Stimulated activated CD4-positive, alpha-beta T cell treated with anti-CD3 and anti-CD28 coated beads, TNF-alpha, amount 100 ng/mL, for 1 hour (primary cell): ENCODE results near the gene KDM8.

Source experiments
- DNase-seq, 3 donors: peaks; one replicate each; pipeline ENCODE4 v3.0.0-alpha.2; 2020; ENCODE audit warnings: low read depth in 3 of 3, low spot score in 1 of 3

Gene KDM8

DNA sequence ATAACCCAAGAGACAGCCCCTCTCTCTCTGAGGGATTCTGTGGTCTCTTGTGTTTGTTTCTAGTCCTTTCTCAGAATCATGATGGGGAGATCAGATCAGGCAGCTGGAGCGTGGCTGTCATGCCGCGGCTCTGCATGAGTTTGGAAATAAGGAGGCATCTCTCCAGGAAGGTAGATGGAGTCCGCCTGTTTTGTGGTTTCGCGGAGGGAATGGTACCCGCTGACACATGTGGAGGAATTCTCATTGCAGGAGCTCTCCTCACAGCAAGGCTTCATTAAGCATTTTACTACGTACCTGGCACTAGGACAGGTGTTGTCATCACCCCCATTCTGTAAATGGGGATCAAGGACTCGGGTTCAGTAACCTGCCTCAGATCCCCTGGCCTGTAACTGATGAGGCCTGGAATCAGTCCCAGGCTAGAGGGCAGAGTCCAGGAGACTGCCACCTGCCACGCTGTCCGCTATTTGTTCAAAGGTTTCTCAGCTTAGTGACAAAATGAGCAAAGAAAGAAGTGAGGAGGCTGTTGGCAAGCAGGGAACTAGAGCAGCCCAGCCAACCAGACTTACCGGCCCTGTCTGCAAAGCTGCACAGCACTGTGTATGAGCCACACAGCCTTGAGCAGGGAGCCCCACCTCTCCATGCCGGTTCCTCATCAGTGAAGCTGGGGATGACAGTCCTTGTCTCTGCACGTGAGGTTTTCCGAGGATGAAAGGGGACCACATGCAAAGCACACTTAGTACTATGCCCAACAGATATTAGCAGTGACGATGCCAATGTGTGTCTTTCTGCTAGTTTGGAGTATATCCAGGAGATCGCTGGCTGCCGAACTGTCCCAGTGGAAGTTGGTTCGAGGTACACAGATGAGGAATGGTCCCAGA, 11.0 kb downstream of the KDM8 start:
- DNase-seq, result no peak

DNA sequence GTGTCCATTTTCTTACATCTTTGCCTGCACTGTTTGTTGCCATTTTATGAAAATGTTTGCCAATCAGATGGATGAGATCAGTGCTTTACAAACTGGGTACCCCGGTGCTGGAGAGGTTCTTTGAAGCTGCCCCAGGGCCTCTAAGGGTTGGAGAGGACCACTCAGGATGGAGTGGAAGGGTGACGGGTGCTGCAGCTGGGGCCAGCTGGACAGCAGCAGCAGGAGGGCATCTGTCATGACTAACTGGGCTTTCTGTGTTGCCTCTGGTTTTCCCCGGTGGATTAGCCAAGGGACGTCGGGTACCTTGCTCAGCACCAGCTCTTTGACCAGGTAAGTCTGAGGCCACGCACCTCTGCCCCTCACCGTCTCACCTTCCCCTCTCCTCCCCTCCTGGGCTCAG, 12.3 kb downstream of the KDM8 start:
- DNase-seq, result no peak

- DNase-seq, result no peak
Measured at GRCh38 chr16:27216297-27216885, 13.1 kb downstream of the KDM8 start.

- DNase-seq, result no peak
Measured at GRCh38 chr16:27217256-27217655, 13.9 kb downstream of the KDM8 start.

DNA sequence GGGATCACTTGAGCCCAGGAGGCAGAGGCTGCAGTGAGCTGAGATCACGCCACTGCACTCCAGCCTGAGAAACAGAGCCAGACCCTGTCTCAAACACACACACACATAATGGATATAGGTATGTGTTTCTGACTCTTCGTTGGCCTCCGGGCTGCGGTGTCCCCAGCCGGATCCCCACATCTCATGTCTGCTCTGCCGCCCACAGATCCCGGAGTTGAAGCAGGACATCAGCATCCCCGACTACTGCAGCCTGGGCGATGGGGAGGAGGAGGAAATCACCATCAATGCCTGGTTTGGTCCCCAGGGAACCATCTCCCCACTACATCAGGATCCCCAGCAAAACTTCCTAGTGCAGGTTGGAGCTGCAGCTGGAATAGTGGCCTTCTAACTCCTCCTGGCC, 15.4 kb downstream of the KDM8 start:
- DNase-seq, result no peak

DNA sequence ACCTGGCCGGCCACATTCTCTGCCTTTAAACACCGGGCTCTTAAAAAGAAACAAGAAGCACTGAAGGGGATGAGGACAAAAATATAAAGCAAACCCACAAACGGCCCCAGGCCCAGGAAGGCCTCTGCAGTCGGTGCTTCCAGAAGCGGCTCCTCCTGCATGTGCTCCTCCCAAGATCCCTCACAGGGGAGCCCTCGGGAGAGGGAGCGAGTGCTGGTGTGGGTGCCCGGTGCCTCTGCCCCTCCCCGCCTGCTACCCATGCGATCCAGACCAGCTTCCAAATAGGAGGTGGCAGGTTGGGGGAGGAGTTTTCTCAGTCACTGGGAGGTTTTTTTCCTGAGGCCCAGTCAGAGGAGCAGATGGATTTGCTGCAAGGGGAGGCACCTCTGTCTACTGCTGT, 15.8 kb downstream of the KDM8 start:
- DNase-seq, result no peak

GRCh38 chr16:27220120-27220519, 16.8 kb downstream of the KDM8 start:
- DNase-seq, result no peak

DNA sequence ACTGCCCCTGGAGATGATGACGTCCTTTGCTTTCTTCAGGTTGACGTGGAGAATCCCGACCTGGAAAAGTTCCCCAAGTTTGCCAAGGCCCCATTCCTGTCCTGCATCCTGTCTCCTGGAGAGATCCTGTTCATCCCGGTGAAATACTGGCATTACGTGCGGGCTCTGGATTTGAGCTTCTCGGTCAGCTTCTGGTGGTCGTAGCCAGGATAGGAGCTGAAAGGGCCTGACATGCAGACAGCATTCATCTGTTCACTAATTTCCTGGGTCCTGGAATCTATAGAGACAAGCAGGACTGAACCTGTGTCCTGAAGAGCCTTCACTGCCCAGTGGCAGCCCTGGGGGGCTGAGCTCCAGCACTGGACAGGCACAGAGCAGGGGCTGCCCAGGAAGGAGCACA, 17.2 kb downstream of the KDM8 start:
- DNase-seq, result no peak

- DNase-seq, result no peak
Measured at GRCh38 chr16:27220991-27221390, 17.7 kb downstream of the KDM8 start.

GRCh38 chr16:27221576-27222248, 18.4 kb downstream of the KDM8 start:
- no peak for DNase-seq

DNA sequence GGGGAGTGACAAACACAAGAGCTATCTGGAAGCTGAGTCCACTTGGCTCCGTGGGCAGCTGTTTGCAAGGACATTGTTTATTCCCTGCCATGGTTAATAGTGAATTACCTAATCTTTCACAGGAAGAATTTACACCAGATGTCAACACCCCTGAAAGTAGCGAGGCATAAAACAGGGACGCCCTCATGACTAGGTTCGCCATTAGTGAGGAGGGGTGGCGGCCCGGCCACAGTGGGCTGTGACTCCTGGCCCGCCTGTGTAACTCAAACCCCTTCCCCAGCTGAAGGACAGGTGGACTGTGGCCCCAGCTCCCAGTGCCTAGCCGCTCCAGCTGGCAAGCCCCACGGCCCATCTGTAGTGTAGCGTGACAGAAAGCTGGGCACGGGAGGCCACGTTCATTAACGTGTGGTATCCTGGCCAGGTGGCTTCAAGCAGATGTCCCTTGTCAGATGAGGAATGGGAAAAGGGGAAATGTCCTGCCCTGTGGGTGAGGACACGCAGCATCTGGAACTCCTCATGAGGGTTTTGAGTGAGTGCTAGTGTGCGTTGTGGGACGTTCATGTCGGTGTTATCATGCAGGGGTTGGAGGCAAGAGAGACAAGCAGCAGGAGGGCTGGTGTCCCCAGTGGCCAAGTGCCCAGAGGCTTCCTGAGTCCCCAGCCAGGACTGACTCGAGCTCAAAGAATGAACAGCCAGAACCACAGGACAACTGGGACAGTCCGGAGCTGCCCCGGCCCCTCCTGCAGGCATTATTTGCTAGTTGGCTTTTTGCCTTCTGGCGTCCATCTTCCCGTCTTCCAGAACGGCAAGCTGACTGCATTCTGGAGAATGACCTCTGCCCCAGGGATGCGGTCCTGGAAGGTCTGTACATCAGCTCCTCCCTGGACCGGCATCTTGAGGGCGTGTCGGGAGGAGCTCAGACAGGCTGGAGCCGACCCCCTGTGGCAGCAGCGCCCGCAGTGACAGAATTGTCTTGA, 19.2 kb downstream of the KDM8 start:
- DNase-seq, result no peak

GRCh38 chr16:27223226-27223610, 19.9 kb downstream of the KDM8 start:
- DNase-seq, result no peak

- DNase-seq, result no peak
Measured at GRCh38 chr16:27223701-27224100, 20.4 kb downstream of the KDM8 start.

DNA sequence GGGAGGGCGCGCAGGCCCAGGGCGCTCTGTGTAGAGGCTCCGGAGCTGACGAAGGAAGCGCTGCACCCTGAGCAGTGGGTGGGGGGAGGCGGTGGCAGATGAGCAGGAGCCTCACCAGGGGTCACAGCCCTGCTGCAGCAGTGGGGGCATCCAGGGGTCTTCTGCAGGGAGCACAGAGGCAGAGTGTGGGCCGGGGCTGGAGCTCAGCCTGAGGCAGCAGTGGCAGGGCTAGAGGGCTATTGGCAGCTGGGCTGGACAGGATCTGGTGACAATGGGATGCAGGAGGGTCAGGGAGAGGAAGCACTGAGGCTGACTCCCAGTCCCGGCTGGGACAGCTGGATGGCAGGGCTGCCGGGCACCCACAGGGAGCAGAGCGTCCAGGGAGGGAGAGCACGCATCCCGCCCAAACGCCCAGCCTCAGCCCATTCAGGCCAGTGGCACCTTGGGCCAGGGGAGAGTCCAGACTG, 21.0 kb downstream of the KDM8 start:
- no peak for DNase-seq

DNA sequence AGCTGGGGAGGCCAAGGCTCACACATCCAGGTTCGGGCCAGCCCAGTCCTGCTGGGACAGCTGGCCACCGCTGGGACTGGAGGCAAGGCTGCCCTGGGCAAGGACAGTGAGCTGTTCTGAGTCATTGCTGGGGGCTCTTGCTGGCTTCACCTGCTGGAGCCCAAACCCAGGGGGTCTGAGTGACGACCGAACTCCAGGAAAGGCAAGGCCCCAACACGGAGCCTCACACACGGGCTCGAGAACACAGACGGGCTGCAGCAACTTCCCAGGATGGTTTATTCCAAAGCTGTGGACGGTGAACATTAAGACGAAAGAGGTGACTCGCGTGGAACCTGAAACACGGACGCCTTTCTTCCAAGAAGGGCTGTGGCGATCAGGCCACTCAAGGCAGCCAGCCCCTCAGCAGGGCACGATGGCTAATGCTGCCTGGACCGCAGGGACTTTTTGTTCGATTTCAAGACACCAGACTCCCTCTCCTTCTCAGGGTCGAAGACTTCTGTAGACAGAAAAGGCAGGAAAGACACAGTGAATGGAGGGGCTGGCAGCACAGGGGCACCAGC, 21.5 kb downstream of the KDM8 start:
- DNase-seq, result no peak

- no peak for DNase-seq
Measured at GRCh38 chr16:27225536-27226360, 22.4 kb downstream of the KDM8 start.

- no peak for DNase-seq
Measured at GRCh38 chr16:27226476-27226875, 23.1 kb downstream of the KDM8 start.

- DNase-seq, result no peak
Measured at GRCh38 chr16:27226976-27227705, 23.8 kb downstream of the KDM8 start.

DNA sequence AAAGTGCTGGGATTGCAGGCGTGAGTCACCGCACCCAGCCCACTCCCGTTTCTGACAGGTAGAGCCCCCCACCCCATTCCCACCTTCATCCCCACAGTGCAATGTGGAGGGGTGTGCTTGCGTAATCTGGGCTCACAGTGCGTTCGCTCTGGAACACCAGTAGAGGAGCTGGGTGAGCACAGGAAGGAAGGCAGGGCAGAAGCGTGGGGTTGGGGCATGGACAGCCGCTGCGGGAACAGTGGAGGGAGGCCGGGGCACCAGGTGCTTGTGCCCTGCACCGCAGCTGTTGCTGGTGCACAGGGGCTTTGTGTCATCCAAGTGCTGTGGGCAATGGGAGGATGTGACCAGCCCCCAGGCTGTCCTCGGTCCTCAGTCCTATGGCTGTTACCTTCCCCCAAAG, 24.7 kb downstream of the KDM8 start:
- DNase-seq, result no peak
